Body of pancreas (tissue), 4 donors: ENCODE results near the gene SDE2. TPM values are rescaled to one million over a fixed set of nuclear protein-coding genes. Genes with fewer than 3 reads are reported as not detected.

Experiments
- ATAC-seq: fragments of 150-250 bp; one replicate; pipeline ENCODE4 v1.9.1; 2016
- DNase-seq, 4 donors: peaks; one replicate each; pipeline ENCODE4 v3.0.0-alpha.2; 2019
- H3K27ac ChIP-seq, 4 donors: fragments of 200-600 bp; sonication (generic); 1 replicate in 3 of 4; 2 replicates in 1 of 4; pipeline versions ENCODE4 v1.5.1 to v1.6.1; 2016 to 2019; ENCODE audit warnings: mild to moderate bottlenecking in 1 of 4, mixed read lengths in 1 of 4, moderate library complexity in 1 of 4
- H3K27me3 ChIP-seq, 2 donors: fragments of 200-600 bp; sonication (generic); one replicate each; pipeline ENCODE4 v1.6.0; 2016; ENCODE audit warnings: mild to moderate bottlenecking in 1 of 2
- H3K36me3 ChIP-seq, 2 donors: fragments of 200-600 bp; sonication (generic); replicated peaks in 1 of 2; 2 replicates each; pipeline ENCODE4 v1.5.1; 2016; ENCODE audit warnings: low read depth in 2 of 2; ENCODE audit not compliant: insufficient read depth in 1 of 2
- H3K4me1 ChIP-seq: fragments of 200-600 bp; sonication (generic); one replicate; pipeline ENCODE4 v1.6.0; 2016
- H3K4me3 ChIP-seq, 2 donors: fragments of 200-600 bp; sonication (generic); 1 replicate in 1 of 2; 2 replicates in 1 of 2; pipeline ENCODE4 v1.5.1; 2016 to 2019
- H3K9me3 ChIP-seq, 3 donors: fragments of 200-600 bp; sonication (generic); 1 replicate in 2 of 3; 2 replicates in 1 of 3; pipeline ENCODE4 v1.5.1; 2016
- CTCF ChIP-seq, 7 experiments: fragments of 450-650 bp in 4 of 7; fragments of 200-600 bp in 3 of 7; sonication (generic) in 3 of 7; IDR thresholded peaks; one replicate each; pipeline ENCODE4 v1.5.1; 2016 to 2019; ENCODE audit warnings: antibody characterized with exemption in 7 of 7
- POLR2A ChIP-seq, 3 donors: fragments of 450-650 bp; IDR thresholded peaks; one replicate each; pipeline ENCODE4 v1.6.1; 2016; ENCODE audit warnings: antibody characterized with exemption in 3 of 3, mild to moderate bottlenecking in 2 of 3
- WGBS, 2 donors: methylation state at CpG; one replicate each; pipeline ENCODE4 v1.1.5; 2017; 5-methylcytosine and 5-hydroxymethylcytosine counted together
- intact Hi-C: fragments of 100-400 bp; cut with DNase I; formaldehyde crosslinking; loops from one replicate; pipeline ENCODE4 v1.15.1; 2023
- total RNA-seq, 2 donors: library from RNA; depleted of rRNA; stranded (reverse); fragments of >200 nt; gene quantifications; one replicate each; pipeline ENCODE4 v1.1.0, GENCODE V29; 2016

Gene SDE2
- total RNA-seq, 2 donors from 2014 or later, result 11.9 to 13.7 TPM

GRCh38 chr1:226026833-226027232 is 27.7 kb upstream of the SDE2 start:
- peaks cover 10% of the 10 kb centered on the region for H3K4me1 ChIP-seq
- no peaks in the 10 kb centered on the region for H3K9me3 ChIP-seq
- DNase-seq, result no peak
- H3K4me3 ChIP-seq, result no peak overlapping the region
- no peaks in the 10 kb centered on the region for H3K36me3 ChIP-seq
- 47 to 54% methylated on average over 2 of the region's 2 CpGs for WGBS, 2 donors
- intact Hi-C loops, result no loop called here
- H3K27ac ChIP-seq, result no peak overlapping the region
- no peak for ATAC-seq
- TF ChIP-seq POLR2A (IDR thresholded peaks at IDR 0.05) (no peak), CTCF (IDR thresholded peaks at IDR 0.05) (no peak)
- no peaks in the 10 kb centered on the region for H3K27me3 ChIP-seq

GRCh38 chr1:226023735-226024134 is 24.6 kb upstream of the SDE2 start:
- 60 to 66% methylated on average over 5 of the region's 5 CpGs for WGBS, 2 donors
- DNase-seq (no peak), ATAC-seq (no peak)
- H3K4me1 ChIP-seq, result peaks cover 2% of the 10 kb centered on the region
- H3K27me3 ChIP-seq, result no peaks in the 10 kb centered on the region
- no peaks in the 10 kb centered on the region for H3K9me3 ChIP-seq
- H3K27ac ChIP-seq, result no peak overlapping the region
- H3K4me3 ChIP-seq, result no peak overlapping the region
- TF ChIP-seq POLR2A (IDR thresholded peaks at IDR 0.05) (no peak), CTCF (IDR thresholded peaks at IDR 0.05) (no peak)
- no peaks in the 10 kb centered on the region for H3K36me3 ChIP-seq
- intact Hi-C loops, result no loop called here

GRCh38 chr1:226021801-226022200 is 22.7 kb upstream of the SDE2 start:
- Histone ChIP-seq H3K9me3 (no peaks in the 10 kb centered on the region), H3K27me3 (no peaks in the 10 kb centered on the region), H3K4me3 (no peak overlapping the region), H3K4me1 (no peaks in the 10 kb centered on the region), H3K27ac (no peak overlapping the region), H3K36me3 (no peaks in the 10 kb centered on the region)
- DNase-seq (no peak), ATAC-seq (no peak)
- TF ChIP-seq POLR2A (IDR thresholded peaks at IDR 0.05) (no peak), CTCF (IDR thresholded peaks at IDR 0.05) (no peak)
- intact Hi-C loops, result no loop called here
- WGBS, 2 donors, result 38 to 58% methylated on average over 2 of the region's 2 CpGs

- TF ChIP-seq CTCF (IDR thresholded peaks at IDR 0.05) (no peak), POLR2A (IDR thresholded peaks at IDR 0.05) (no peak)
- Histone ChIP-seq H3K27ac (no peak overlapping the region), H3K9me3 (no peaks in the 10 kb centered on the region), H3K4me3 (no peak overlapping the region), H3K36me3 (no peaks in the 10 kb centered on the region), H3K4me1 (no peaks in the 10 kb centered on the region), H3K27me3 (no peaks in the 10 kb centered on the region)
- ATAC-seq (no peak), DNase-seq (no peak)
- intact Hi-C loops, result no loop called here
- 42 to 52% methylated on average over 3 of the region's 3 CpGs for WGBS, 2 donors
Observed at GRCh38 chr1:226021401-226021800, 22.3 kb upstream of the SDE2 start.

GRCh38 chr1:226019572-226019971 is 20.4 kb upstream of the SDE2 start:
- intact Hi-C loops, result no loop called here
- Histone ChIP-seq H3K4me3 (no peak overlapping the region), H3K4me1 (no peaks in the 10 kb centered on the region), H3K27ac (no peak overlapping the region), H3K36me3 (no peaks in the 10 kb centered on the region), H3K9me3 (no peaks in the 10 kb centered on the region), H3K27me3 (no peaks in the 10 kb centered on the region)
- DNase-seq (no peak), ATAC-seq (no peak)
- no peak for TF ChIP-seq CTCF (IDR thresholded peaks at IDR 0.05)
- TF ChIP-seq POLR2A (IDR thresholded peaks at IDR 0.05), result no peak
- WGBS, 2 donors, result 95 to 100% methylated on average over 1 of the region's 1 CpG
